H9 (cell line): ENCODE results near the gene ANKHD1. TPM values are rescaled to one million over a fixed set of nuclear protein-coding genes. Genes with fewer than 3 reads are reported as not detected.

Experiments used
- DNase-seq: peaks from one replicate; pipeline ENCODE4 v3.0.0-alpha.2; 2017
- H2AFZ ChIP-seq: one replicate; pipeline ENCODE4 v1.6.1; 2013; ENCODE audit warnings: mild to moderate bottlenecking, low read length, control low read depth, moderate library complexity
- H2AK5ac ChIP-seq: 2 replicates; pipeline ENCODE4 v1.6.1; 2013; ENCODE audit warnings: low read length, control low read depth, mixed read lengths; ENCODE audit not compliant: insufficient read length
- H2BK120ac ChIP-seq: one replicate; pipeline ENCODE4 v1.6.1; 2013; ENCODE audit warnings: low read depth, mild to moderate bottlenecking, low read length, control low read depth, inconsistent platforms; ENCODE audit not compliant: poor library complexity, severe bottlenecking
- H2BK12ac ChIP-seq: 2 replicates; pipeline ENCODE4 v1.6.1; 2013; ENCODE audit warnings: low read length, control low read depth, mixed read lengths, low read depth; ENCODE audit not compliant: insufficient read length
- H2BK15ac ChIP-seq: 2 replicates; pipeline ENCODE4 v1.6.1; 2013; ENCODE audit warnings: low read depth, low read length, control low read depth
- H2BK20ac ChIP-seq: one replicate; pipeline ENCODE4 v1.6.1; 2013; ENCODE audit warnings: low read depth, mild to moderate bottlenecking, low read length, control low read depth, inconsistent platforms; ENCODE audit not compliant: poor library complexity, severe bottlenecking
- H2BK5ac ChIP-seq: 2 replicates; pipeline ENCODE4 v1.6.1; 2013; ENCODE audit warnings: low read length, control low read depth, mixed read lengths; ENCODE audit not compliant: insufficient read length
- H3K14ac ChIP-seq: 2 replicates; pipeline ENCODE4 v1.6.1; 2013; ENCODE audit warnings: low read length, control low read depth; ENCODE audit not compliant: insufficient read depth
- H3K18ac ChIP-seq: 2 replicates; pipeline ENCODE4 v1.6.1; 2013; ENCODE audit warnings: low read depth, mild to moderate bottlenecking, mixed read lengths, low read length, control low read depth; ENCODE audit not compliant: insufficient read length
- H3K23ac ChIP-seq: 2 replicates; pipeline ENCODE4 v1.6.1; 2013; ENCODE audit warnings: low read length, control low read depth, mixed read lengths, low read depth; ENCODE audit not compliant: insufficient read length
- H3K23me2 ChIP-seq: 2 replicates; pipeline ENCODE4 v1.6.1; 2013; ENCODE audit warnings: low read depth, mild to moderate bottlenecking, mixed read lengths, low read length, control low read depth; ENCODE audit not compliant: insufficient read length, poor library complexity, severe bottlenecking
- H3K27ac ChIP-seq: 2 replicates; pipeline ENCODE4 v1.5.1; 2013; ENCODE audit warnings: low read length, control low read depth, mixed read lengths, low read depth; ENCODE audit not compliant: insufficient read length
- H3K27me3 ChIP-seq: 2 replicates; pipeline ENCODE4 v1.6.1; 2013; ENCODE audit warnings: low read length, control low read depth, inconsistent platforms; ENCODE audit not compliant: insufficient read depth
- H3K4ac ChIP-seq: 2 replicates; pipeline ENCODE4 v1.6.1; 2013; ENCODE audit warnings: low read depth, mild to moderate bottlenecking, control low read depth, inconsistent platforms, low read length, moderate library complexity
- H3K4me1 ChIP-seq: 2 replicates; pipeline ENCODE4 v1.6.1; 2013; ENCODE audit warnings: low read length, control low read depth, inconsistent platforms; ENCODE audit not compliant: insufficient read depth
- H3K4me2 ChIP-seq: 2 replicates; pipeline ENCODE4 v1.6.1; 2013; ENCODE audit warnings: low read length, control low read depth, mixed read lengths; ENCODE audit not compliant: insufficient read length, insufficient read depth
- H3K56ac ChIP-seq: 2 replicates; pipeline ENCODE4 v1.6.1; 2013; ENCODE audit warnings: low read depth, mild to moderate bottlenecking, mixed read lengths, low read length, control low read depth; ENCODE audit not compliant: insufficient read length
- H3K79me1 ChIP-seq: 2 replicates; pipeline ENCODE4 v1.6.1; 2013; ENCODE audit warnings: low read depth, mild to moderate bottlenecking, moderate library complexity, low read length, control low read depth, inconsistent platforms; ENCODE audit not compliant: insufficient read depth, poor library complexity, severe bottlenecking
- H3K79me2 ChIP-seq: 2 replicates; pipeline ENCODE4 v1.6.1; 2013; ENCODE audit warnings: low read length, control low read depth, inconsistent platforms; ENCODE audit not compliant: insufficient read depth
- H3K9ac ChIP-seq: 2 replicates; pipeline ENCODE4 v1.6.1; 2013; ENCODE audit warnings: low read length, control low read depth, mixed read lengths; ENCODE audit not compliant: insufficient read length; ENCODE audit errors: extremely low read depth
- H3K9me3 ChIP-seq: one replicate; pipeline ENCODE4 v1.6.1; 2013; ENCODE audit warnings: low read depth, low read length, inconsistent platforms; ENCODE audit not compliant: control insufficient read depth
- H3T11ph ChIP-seq: one replicate; pipeline ENCODE4 v1.6.1; 2013; ENCODE audit warnings: mild to moderate bottlenecking, low read length, control low read depth, inconsistent platforms
- H4K20me1 ChIP-seq: one replicate; pipeline ENCODE4 v1.6.1; 2013; ENCODE audit not compliant: control insufficient read depth, insufficient read length, insufficient read depth
- H4K5ac ChIP-seq: 2 replicates; pipeline ENCODE4 v1.6.1; 2013; ENCODE audit warnings: low read depth, mild to moderate bottlenecking, mixed read lengths, low read length, control low read depth; ENCODE audit not compliant: insufficient read length
- H4K8ac ChIP-seq: replicated peaks from 2 replicates; pipeline ENCODE4 v1.6.1; 2013; ENCODE audit warnings: low read length, control low read depth, mixed read lengths, low read depth; ENCODE audit not compliant: insufficient read length
- H4K91ac ChIP-seq: 2 replicates; pipeline ENCODE4 v1.6.1; 2013; ENCODE audit warnings: low read depth, mild to moderate bottlenecking, moderate library complexity, mixed read lengths, low read length, control low read depth; ENCODE audit not compliant: insufficient read length
- H3K27ac Mint-ChIP-seq, 3 experiments: 2 replicates in 2 of 3; 3 replicates in 1 of 3; pipeline ENCODE4 v1.8.0; 2020 to 2021; ENCODE audit warnings: mixed read lengths in 3 of 3, mild to moderate bottlenecking in 1 of 3, moderate library complexity in 1 of 3
- H3K27me3 Mint-ChIP-seq: 2 replicates; pipeline ENCODE4 v1.8.0; 2021; ENCODE audit warnings: low read depth, mild to moderate bottlenecking, moderate library complexity, mixed read lengths
- H3K36me3 Mint-ChIP-seq, 3 experiments: 2 replicates in 2 of 3; 3 replicates in 1 of 3; pipeline ENCODE4 v1.8.0; 2020 to 2021; ENCODE audit warnings: low read depth in 3 of 3, mixed read lengths in 3 of 3; ENCODE audit not compliant: insufficient read depth in 1 of 3
- H3K4me1 Mint-ChIP-seq, 2 experiments: 2 replicates each; pipeline ENCODE4 v1.8.0; 2020; ENCODE audit warnings: mixed read lengths in 2 of 2
- H3K4me3 Mint-ChIP-seq, 2 experiments: 2 replicates in 1 of 2; 3 replicates in 1 of 2; pipeline ENCODE4 v1.8.0; 2020 to 2021; ENCODE audit warnings: mild to moderate bottlenecking in 2 of 2, mixed read lengths in 2 of 2, moderate library complexity in 1 of 2
- H3K9me3 Mint-ChIP-seq, 2 experiments: 2 replicates in 1 of 2; 3 replicates in 1 of 2; pipeline ENCODE4 v1.8.0; 2020; ENCODE audit warnings: mild to moderate bottlenecking in 2 of 2, mixed read lengths in 2 of 2, moderate library complexity in 1 of 2
- WGBS: extraction: QIAGEN DNeasy Blood & Tissue Kit; methylation state at CpG from one replicate; pipeline ENCODE4 v1.1.7; 2013; ENCODE audit warnings: missing lambda C conversion rate, low lambda C conversion rate, mixed read lengths; ENCODE audit not compliant: insufficient read length; ENCODE audit errors: extremely low coverage; 5-methylcytosine and 5-hydroxymethylcytosine counted together
- total RNA-seq: library from RNA; stranded (reverse); gene quantifications from 2 replicates; pipeline ENCODE4 v1.2.1, GENCODE V29; 2021
- TF ChIP-seq, protein P1 (sequence below): fragments of 200-600 bp; sonication (generic); conservative IDR thresholded peaks from 3 replicates; pipeline ENCODE4 v1.8.0; 2021; ENCODE audit warnings: antibody characterized with exemption, mild to moderate bottlenecking

The ANKHD1 gene
- total RNA-seq, 1 experiment from 2014 or later = 105 TPM

DNA sequence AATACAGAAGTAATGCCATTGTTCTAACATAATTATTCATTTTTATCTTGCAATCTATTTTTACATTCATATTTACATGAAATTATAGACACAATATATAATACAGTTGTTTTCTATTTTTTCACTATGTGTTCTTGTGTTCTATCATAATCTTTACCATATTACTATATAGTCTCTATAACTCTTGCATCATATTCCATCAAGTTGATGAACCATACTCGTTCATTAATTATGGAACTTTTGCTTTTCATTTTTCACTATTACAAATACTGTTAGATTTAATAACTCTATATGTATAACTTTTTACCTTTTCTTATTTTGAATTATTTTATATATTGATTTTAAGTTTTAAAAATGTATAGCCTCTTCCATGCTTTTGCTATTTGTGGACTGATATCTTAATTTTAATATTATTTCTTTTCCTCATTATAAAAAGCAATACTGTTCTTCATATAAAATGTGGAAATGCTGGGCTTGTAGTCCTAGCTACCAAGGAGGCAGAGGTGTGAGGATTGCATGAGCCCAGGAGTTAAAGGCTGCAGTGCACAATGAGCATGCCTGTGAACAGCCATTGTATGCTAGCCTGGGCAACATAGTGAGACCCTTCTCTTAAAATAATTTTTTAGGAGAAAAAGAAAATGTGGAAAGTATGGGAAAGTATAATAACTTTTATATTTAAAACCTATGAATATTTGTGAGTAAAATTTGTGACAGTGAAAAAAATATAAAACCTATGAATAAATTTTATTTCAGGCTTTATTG lies 65.5 kb downstream of the ANKHD1 start:
- Histone ChIP-seq H3K4me2 (no peak overlapping the region), H2BK20ac (no peak overlapping the region), H3K23ac (no peak overlapping the region), H2BK12ac (no peak overlapping the region), H3K79me2 (no peaks in the 10 kb centered on the region), H2BK5ac (no peak overlapping the region), H3K18ac (no peak overlapping the region), H4K8ac (no peak overlapping the region), H2AFZ (no peak overlapping the region), H3K9ac (no peak overlapping the region), H3K9me3 (no peaks in the 10 kb centered on the region), H3K4ac (no peak overlapping the region), H2BK15ac (no peak overlapping the region), H3K23me2 (no peaks in the 10 kb centered on the region), H3K14ac (no peak overlapping the region), H3K4me1 (no peaks in the 10 kb centered on the region), H3K27ac (no peak overlapping the region), H3K79me1 (no peaks in the 10 kb centered on the region), H2AK5ac (no peak overlapping the region), H3T11ph (no peak overlapping the region), H4K5ac (no peak overlapping the region), H4K91ac (no peak overlapping the region), H2BK120ac (no peak overlapping the region), H3K27me3 (no peaks in the 10 kb centered on the region), H3K56ac (no peak overlapping the region), H4K20me1 (no peaks in the 10 kb centered on the region)
- TF ChIP-seq, protein P1, sequence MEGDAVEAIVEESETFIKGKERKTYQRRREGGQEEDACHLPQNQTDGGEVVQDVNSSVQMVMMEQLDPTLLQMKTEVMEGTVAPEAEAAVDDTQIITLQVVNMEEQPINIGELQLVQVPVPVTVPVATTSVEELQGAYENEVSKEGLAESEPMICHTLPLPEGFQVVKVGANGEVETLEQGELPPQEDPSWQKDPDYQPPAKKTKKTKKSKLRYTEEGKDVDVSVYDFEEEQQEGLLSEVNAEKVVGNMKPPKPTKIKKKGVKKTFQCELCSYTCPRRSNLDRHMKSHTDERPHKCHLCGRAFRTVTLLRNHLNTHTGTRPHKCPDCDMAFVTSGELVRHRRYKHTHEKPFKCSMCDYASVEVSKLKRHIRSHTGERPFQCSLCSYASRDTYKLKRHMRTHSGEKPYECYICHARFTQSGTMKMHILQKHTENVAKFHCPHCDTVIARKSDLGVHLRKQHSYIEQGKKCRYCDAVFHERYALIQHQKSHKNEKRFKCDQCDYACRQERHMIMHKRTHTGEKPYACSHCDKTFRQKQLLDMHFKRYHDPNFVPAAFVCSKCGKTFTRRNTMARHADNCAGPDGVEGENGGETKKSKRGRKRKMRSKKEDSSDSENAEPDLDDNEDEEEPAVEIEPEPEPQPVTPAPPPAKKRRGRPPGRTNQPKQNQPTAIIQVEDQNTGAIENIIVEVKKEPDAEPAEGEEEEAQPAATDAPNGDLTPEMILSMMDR = no peak
- Mint-ChIP-seq H3K9me3 (no peaks in the 10 kb centered on the region), H3K4me1 (no peaks in the 10 kb centered on the region), H3K27ac (no peak overlapping the region), H3K27me3 (no peaks in the 10 kb centered on the region), H3K36me3 (peaks cover 3 to 36% (median 30%) of the 10 kb centered on the region in 3 experiments; a peak in 6 of 7 replicates), H3K4me3 (no peak overlapping the region)
- no peak for DNase-seq
- WGBS = no CpG with 5 or more reads among the region's 1 CpG
